Left kidney (tissue), 8 donors: Measurements from ENCODE around the gene PEAR1. TPM values are rescaled to one million over a fixed set of nuclear protein-coding genes. Genes with fewer than 3 reads are reported as not detected.

Experiments used
- DNase-seq: peaks from one replicate; pipeline ENCODE4 v3.0.0-alpha.2; 2013
- long read RNA-seq, 8 donors: transcript quantifications; one replicate each; lab custom pipeline, GENCODE V29; 2026
- polyA plus RNA-seq: library from polyadenylated mRNA; unstranded; fragments of 120-200 nt; gene quantifications from one replicate; pipeline ENCODE4 v1.2.1, GENCODE V29; 2013; ENCODE audit not compliant: insufficient read length

PEAR1 gene
- polyA plus RNA-seq, result 21.1 TPM
- long read RNA-seq, donor 1, partial matches to known transcripts, result 28 of 28 reads
- long read RNA-seq, donor 1, other reads (novel, unspliced or antisense), result 0 of 28 reads
- long read RNA-seq, donor 2, result 0 reads
- long read RNA-seq, donor 3, partial matches to known transcripts, result 38 of 38 reads
- long read RNA-seq, donor 3, other reads (novel, unspliced or antisense), result 0 of 38 reads
- long read RNA-seq, donor 4, result 0 reads
- long read RNA-seq, donor 5, partial matches to known transcripts, result 0 of 1 reads
- long read RNA-seq, donor 5, other reads (novel, unspliced or antisense), result 0 of 1 reads
- long read RNA-seq, donor 6, partial matches to known transcripts, result 48 of 49 reads
- long read RNA-seq, donor 6, other reads (novel, unspliced or antisense), result 0 of 49 reads
- long read RNA-seq, donor 7, partial matches to known transcripts, result 13 of 13 reads
- long read RNA-seq, donor 7, other reads (novel, unspliced or antisense), result 0 of 13 reads
- long read RNA-seq, donor 8, result 0 reads

GRCh38 chr1:156893048-156893953 is at the start of gene PEAR1:
TSS of gene PEAR1 (plus strand) at chr1:156893718. CDS start at chr1:156903927, 10,209 bp downstream.
- peak; percentile 72 for DNase-seq

DNA sequence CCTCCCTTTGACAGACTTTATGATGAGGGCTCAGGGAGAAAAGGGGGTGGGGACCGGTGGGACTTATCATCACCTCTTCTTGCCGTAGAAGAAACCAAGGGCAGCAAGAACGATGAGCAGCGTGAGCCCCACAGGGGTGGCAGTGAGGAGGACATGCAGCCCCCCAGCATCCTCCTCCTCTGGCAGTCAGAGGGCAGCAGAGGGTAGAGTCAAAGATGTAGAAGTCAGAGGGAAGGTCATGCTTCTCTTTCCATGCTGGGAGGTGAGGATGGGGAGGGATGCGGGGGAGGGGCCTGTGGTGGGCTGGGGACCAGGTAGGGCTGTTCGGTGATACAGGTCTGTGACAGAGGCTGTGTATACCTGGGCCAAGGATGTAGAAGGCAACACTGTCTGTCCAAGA is 49.4 kb upstream of the PEAR1 start:
- no peak for DNase-seq

DNA sequence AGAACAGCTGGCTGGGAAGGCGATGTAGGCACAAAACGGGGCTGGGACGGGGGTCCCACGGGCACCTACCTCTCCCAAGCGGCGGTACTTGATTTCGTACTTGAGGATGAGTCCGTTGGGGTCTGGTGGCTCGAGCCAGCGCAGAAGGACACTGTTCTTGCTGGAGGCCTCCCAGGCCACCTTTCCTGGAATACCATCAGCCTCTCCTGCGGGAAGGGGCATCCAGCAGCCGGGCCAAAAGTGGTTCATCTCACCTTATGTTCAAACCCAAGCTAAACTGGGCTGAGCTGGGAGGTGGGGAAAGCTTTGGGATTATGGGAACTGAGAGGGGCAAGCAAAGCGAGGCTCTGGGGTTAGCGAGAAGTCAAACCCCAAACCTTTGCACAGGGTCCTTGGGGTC is 48.9 kb upstream of the PEAR1 start:
- no peak for DNase-seq

DNA sequence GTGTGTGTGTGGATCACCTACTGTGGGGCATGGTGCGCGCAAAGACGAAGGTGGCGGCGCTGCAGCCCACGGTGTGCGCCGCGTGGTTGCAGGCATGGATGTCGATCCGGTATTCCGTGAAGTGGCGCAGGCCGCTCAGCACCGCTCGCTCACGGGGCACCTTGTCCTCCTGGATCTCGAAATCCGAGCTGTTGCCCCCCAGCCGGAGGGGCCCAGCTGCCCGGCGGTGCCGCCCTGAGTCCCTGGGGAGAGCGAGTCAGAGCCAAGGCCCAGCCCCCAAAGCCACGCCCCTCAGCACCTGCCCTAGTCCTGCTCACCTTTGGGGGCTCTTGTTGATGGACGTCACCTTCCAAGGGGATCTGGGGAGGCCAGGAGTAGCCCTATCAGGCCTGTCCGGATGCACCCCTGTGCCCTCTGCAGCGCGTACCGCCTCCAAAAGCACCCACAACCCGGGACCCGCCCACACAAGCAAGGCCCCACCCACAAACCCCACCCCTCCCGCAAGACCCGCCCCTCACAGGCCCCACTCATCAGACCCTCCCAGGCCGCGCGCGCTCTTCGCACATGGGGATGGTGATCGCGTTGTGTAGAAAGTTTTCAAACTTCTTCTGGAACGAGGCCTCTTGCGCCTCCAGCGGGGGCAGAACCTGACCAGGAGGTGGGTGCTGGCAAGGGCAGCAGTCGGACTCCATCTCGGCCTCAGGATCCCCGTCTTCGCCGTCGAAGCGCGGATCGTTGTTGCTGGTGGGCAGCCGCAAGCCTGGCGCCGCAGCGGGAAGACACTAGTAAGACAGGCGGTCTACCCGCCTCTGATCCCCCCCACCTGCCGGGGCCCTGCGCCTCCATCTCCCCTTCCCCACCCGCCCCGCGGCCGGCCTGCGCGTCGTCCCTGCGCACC is 48.2 kb upstream of the PEAR1 start:
- DNase-seq, result no peak

DNA sequence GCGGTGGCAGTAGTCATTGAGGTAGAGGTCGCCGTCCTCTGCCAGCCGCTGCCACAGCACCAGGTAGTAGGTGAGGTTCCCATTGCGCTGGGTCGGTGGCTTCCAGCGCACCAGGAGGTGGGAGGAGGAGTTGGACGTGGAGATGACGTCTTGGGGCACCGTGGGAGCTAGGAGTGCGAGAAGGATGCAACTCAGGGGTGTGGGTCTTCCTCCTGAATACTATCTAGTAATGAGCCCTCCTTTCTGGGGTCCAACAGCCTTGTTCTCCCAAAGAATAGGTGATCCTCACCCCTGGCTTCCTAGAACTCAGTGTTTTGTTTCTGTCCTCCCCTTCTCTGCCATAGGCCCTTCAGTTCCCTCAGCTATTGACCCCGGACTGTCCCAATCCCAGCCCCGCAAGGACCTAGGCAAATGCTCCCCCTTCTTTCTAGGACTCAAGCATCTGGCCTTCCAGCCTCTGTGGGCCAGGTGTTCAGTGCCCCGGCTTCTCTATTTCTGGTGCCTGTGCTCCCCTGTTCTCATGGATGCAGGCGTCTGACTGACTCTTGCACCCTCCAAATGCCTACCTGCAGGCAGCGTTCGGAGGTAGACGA is 47.5 kb upstream of the PEAR1 start:
- DNase-seq, result no peak

GRCh38 chr1:156846643-156847042 is 46.9 kb upstream of the PEAR1 start:
- DNase-seq, result no peak

DNA sequence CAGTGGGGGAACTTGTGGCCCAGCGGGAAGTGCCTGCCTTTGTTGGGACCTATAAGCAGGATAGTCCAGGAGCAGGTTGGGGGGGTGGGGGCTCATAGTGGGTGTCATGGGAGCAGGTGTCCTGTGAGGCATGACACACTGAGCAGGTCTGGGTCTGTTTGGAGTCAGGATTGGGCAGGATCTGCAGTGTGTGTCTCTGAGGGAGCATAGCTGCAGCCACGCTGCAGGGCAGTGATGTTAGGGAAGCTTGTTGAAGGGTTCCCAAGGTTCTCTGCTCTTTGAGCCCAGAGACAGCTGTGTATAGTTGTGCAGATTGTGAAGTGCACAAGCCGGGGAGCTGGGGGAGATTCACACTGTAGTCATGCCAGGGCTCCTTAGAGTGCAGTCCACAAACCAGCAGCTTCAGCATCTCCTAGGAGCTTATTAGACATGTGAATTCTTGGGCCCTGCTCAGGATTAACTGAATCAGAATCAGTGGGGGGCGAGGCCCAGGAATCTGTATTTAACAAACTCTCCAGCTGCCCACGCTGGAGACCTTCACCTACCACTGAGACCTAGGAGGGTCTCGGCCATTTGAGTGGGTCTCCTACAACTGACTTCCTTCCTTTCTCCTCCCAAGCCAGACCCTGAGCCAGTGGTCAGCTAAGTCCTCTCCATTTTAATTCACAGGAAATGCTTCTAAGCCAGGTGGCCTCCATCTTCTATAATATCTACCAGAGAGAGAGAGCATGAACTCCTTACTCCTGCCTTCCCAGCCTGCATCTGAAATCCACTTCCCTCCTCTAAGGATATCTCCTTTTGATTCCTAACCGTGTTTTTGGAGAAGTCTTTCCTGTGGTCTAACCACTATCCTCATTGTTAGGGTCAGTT is 45.7 kb upstream of the PEAR1 start:
- no peak for DNase-seq

DNA sequence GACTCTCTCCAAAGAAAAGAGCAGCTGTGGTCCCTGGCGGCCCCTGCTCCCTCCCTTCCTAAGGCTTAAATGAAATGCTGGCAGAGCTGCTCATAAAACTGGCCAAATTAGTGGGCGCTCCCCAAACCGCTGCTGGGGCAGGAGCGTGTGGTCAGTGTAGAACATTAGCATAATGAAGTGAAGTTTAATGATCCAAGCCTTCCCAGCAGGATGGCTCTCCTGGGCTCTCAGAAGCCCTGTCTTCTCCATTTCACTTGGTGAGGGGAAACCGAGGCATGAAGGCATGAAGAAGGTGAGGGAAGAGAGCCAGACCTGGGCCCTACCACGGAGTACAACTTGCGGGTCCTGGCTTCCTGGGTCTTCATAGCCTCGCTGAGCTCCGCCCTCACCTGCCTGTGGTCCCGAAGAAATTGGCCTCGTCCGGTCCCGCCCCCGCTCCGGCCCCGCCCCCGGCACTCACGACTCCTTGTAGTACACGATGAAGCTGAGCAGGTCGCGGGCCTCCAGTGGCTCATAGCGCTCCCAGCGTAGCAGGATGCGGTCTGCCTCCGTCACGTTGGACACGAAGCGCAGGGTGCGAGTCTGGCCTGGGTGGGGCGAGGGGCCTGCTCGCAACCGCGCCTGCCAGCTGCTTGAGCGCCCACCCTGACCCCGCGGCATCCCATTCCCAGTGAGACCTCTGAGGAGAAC is 44.9 kb upstream of the PEAR1 start:
- no peak for DNase-seq

GRCh38 chr1:156849151-156849496 is 44.4 kb upstream of the PEAR1 start:
- no peak for DNase-seq

DNA sequence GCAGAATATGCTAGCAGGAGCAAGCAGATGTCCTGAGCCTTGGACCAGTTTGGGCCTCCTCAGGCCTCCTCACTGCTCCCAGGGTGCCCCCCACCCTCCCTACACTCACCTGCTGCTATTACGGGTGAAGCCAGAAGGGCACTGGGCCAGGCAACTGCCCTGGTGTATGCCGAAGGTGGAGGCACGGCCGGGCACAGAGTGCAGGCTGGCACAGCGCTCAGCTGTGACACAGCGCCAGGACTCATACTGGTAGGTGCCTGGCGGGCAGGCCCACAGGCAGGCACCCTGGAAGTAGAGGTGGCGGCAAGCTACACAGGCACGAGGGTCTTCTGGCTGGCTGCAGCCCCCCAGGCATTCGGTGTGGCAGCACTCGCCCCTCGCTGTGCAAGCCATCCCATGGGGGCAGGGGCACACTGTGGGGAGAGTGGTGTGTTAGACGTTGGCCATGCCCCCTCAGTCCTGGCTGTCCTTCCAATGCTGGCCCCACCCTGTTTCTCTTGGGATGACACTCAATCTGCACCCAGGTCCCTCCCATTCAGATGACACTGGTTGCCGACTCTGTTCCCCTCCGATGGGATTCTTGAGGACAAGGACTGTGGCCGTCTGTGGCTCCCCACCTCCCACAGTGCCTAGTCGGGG is 41.6 kb upstream of the PEAR1 start:
- DNase-seq, result no peak

DNA sequence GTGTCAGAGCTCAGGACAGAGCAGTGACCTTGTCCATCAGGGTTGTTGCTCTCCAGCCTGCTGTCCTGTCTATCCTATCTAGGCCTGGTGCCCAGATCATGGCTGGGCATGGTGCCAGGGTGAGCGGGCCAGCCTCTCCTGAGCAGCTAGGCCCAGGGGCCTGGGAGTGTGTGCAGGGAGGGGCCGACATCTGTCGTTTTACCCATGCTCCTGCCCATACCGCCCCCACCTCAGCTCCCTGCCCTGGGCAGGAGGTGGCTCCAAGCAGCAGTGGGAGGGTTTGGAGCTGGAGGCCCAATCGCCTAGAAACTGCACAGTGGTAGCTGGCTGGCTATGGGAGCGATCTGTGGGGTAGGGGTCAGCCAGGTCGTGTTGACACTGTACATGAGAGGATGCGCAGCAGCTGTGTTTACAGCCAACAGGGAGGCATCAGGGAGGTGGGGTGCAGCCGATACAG is 41.1 kb upstream of the PEAR1 start:
- peak; percentile 78 for DNase-seq

DNA sequence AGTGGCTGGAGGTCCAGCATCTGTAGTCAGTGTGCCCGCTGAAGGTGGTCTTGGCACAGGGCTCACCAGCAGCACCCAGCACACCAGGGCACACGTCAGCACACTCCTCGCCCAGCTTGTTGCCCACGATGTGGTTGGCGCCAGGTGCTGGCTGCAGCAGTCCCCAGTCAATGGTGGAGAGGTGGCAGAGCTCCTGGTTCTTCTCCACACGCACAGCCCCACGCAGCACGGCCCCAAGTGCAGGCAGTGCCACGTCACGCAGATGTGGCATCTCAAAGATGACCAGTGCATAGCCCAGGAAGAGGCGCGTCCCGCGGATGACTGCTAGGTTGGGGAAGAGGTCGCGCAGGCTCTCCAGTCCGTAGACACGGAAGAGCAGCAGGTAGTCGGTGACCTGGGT is 39.8 kb upstream of the PEAR1 start:
- DNase-seq, result no peak

DNA sequence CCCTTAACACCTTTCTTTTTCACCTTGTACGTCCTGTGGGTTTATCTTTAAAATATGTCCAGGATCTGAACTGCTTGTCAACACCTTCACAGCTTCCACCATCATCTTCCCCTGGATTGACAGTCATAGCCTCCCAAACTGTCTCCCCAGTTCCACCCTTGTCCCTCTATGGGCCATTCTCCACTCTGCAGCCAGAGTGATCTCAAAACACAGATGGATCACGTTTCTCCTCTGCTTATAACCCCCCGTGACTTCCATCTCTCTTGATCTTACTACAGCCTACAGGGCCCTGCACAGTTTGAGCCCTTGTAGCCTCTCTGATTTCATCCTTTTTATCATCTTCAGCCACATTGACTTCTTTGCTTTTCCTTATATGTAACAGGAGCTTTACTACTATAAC is 38.9 kb upstream of the PEAR1 start:
- no peak for DNase-seq

GRCh38 chr1:156856282-156856785 is 37.2 kb upstream of the PEAR1 start:
- DNase-seq, result no peak

GRCh38 chr1:156857532-156857931 is 36.0 kb upstream of the PEAR1 start:
- DNase-seq, result no peak

DNA sequence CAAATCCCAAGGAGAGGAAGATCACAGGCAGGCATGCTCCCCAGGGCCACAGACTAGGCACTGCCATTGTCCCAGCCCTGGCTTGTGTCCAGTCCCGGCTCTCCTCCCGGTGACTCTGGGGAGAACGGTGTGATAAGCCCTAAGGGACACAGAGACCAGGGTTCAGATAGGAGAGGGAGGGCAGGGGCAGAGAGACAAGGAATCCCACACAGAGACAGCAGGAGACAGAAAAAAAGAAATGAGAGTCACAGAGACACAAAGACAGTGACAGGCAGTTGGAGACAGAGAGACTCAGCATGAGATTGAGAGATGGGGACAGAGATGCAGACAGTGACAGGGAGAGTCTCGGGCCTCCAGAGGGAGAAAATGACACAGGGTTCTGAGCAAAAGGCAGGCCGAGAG is 35.0 kb upstream of the PEAR1 start:
- no peak for DNase-seq

GRCh38 chr1:156858959-156859522 is 34.5 kb upstream of the PEAR1 start, which contains the start of gene INSRR:
TSS of gene INSRR (minus strand) at chr1:156859117. CDS start at chr1:156858621, 496 bp downstream.
- DNase-seq, result no peak

- DNase-seq, result no peak
These were observed 33.9 kb upstream of the PEAR1 start for GRCh38 chr1:156859523-156860112.
